NCI-H187 treated with DMSO at 0.1 percent for 48 hours (cell line): ENCODE results near the gene TFCP2L1.

Source experiments
- DNase-seq: peaks from one replicate; lab custom pipeline; 2025; lab: John Stamatoyannopoulos, UW

TFCP2L1 gene

DNA sequence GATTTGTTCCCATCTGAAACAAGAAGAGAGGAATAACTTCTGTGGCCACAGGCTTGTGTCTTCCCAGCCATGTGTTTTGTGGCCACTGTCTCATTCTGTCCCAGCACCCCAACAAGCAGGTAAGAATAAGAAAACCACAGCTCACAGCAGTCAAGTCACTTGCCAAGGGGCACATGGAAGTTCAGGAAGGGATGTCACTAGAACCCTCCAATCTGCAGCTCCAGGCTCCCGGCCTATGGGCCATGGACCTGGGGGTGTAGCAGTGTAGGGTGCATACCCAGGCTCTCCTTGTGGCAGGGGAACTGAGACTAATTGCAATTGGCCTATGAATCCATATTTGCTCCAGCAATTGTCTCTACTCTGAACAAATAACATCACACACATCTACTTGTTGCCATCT lies 112.5 kb downstream of the TFCP2L1 start:
- DNase-seq, result no peak

- no peak for DNase-seq
These were observed 113.3 kb downstream of the TFCP2L1 start for GRCh38 chr2:121171625-121172119.

- no peak for DNase-seq
These were observed 114.4 kb downstream of the TFCP2L1 start for GRCh38 chr2:121170577-121170976.

DNA sequence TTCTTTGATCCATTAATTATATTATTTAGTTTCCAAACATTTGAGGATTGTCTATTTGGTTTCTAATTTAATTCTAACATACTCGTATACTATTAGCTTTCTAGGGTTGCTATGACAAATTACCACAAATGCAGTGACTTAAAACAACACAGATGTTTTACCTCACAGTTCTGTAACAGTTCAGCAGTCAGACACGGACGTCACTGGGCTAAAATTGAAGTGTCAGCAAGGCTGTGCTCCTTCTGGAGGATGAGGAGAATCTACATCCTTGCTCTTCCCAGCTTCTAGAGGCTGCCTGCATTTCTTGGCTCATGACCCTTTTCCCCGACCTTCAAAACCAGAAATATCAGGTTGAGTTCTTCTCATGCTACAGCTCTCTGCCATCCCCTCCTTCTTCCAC lies 117.6 kb downstream of the TFCP2L1 start:
- DNase-seq, result no peak
